Mesodermal cell (in vitro differentiated cells): ENCODE measurements around the gene PSTPIP1.

Source experiments
- H3K27ac ChIP-seq: 2 replicates; pipeline ENCODE4 v1.7.0; 2013; ENCODE audit warnings: mild to moderate bottlenecking, low read depth, low read length, moderate library complexity; ENCODE audit not compliant: severe bottlenecking
- H3K36me3 ChIP-seq: 2 replicates; pipeline ENCODE4 v1.7.1; 2013; ENCODE audit warnings: mild to moderate bottlenecking, low read length, moderate library complexity; ENCODE audit not compliant: control insufficient read depth, insufficient read depth
- H3K4me1 ChIP-seq: one replicate; pipeline ENCODE4 v1.7.1; 2013; ENCODE audit warnings: mild to moderate bottlenecking, low read length; ENCODE audit not compliant: insufficient read depth, control insufficient read depth, poor library complexity, severe bottlenecking
- H3K4me3 ChIP-seq: 2 replicates; pipeline ENCODE4 v1.7.0; 2013; ENCODE audit warnings: low read length, control low read depth, mild to moderate bottlenecking; ENCODE audit not compliant: insufficient read depth, poor library complexity, severe bottlenecking; ENCODE audit errors: extremely low read depth
- H3K9me3 ChIP-seq: 2 replicates; pipeline ENCODE4 v1.7.1; 2013; ENCODE audit warnings: mild to moderate bottlenecking, low read length, moderate library complexity; ENCODE audit not compliant: control insufficient read depth
- WGBS, 2 experiments: methylation state at CpG; one replicate each; pipeline ENCODE4 v1.1.5; 2013; ENCODE audit warnings: missing lambda C conversion rate in 2 of 2; ENCODE audit not compliant: insufficient coverage in 2 of 2; 5-methylcytosine and 5-hydroxymethylcytosine counted together

Gene PSTPIP1

DNA sequence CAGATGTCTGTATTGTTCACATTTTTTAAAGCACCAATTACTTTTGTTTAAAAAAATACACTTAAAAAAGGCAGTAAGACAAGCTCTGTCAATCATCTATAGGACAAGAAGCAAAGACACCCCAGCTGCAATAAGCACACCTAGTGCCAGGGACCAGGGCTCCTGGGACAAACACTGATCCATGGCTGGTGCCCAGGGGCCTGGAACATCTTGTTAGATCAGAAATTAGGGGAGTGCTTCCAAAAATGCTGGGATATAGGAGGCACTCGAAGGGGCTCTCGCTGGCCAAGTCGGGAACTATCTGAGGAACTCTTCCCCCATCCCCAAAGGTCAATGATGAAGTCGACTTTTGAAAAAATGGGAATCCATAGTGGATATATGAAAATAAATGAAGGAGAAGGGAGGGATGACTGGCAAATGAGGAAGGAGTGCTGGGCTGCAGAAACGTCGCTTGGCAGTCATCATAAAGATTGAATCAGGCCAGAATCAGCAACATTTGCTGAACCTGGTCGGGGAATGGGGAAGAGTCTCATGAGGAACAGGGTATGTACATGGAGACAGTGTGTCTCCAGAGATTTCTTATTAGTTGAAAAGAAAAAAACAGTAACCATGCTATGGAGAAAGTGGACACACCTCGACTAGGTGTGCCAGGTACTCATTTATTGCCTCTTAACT is 47.5 kb downstream of the PSTPIP1 start:
- H3K4me3 ChIP-seq = no peak overlapping the region
- H3K27ac ChIP-seq = no peak overlapping the region
- H3K4me1 ChIP-seq = no peaks in the 10 kb centered on the region
- H3K9me3 ChIP-seq = no peaks in the 10 kb centered on the region
- peaks cover 50% of the 10 kb centered on the region for H3K36me3 ChIP-seq
- 93 to 94% methylated on average over 5 of the region's 8 CpGs for WGBS, 2 experiments

DNA sequence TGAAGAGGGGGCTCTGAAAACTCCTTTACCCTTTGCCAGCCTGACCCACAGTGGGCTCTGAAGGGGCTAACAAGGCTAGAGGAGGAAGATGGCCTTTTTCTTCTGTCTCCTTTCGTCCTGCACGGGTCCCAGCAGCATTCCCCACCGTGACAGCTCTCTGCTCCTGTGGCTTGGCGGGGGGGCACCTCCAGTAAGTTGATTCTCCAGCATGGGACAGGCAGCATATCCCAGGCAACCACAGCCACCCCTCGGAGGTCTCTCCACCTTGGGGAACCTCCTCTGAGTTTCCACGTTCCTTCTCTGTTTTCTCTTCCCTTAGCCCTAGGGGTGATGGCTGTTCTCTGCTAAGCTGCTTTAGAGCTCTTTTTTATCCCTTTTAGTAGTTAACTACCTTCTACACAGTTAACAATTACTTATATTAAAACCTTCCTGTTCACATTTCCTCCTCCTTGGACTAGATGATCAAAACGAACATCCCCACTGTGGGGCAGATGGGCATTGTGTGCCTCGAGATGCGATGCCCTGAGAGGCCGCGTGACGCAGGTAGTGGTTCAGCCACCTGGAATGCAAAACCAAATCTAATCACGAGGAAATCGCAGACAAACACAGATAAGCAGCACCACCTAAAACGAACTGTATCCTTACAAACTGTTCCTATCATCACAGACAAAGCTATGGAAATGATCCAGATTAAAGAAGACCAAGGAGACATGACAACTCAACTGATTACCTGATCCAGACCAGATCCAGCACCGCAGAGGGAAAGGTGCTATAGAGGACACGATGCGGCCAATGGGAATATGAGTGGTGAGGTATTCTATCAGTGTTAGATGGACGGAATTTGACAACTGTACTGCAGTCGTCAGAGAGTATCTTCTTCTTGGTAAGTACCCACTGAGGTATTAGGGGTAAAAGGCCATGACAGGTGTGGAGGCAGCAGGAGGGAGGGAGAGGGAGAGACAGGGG is 48.3 kb downstream of the PSTPIP1 start:
- Histone ChIP-seq H3K9me3 (no peaks in the 10 kb centered on the region), H3K27ac (no peak overlapping the region), H3K4me1 (no peaks in the 10 kb centered on the region), H3K36me3 (peaks cover 56% of the 10 kb centered on the region), H3K4me3 (no peak overlapping the region)
- 89% methylated on average over 15 to 18 of the region's 20 CpGs for WGBS, 2 experiments

DNA sequence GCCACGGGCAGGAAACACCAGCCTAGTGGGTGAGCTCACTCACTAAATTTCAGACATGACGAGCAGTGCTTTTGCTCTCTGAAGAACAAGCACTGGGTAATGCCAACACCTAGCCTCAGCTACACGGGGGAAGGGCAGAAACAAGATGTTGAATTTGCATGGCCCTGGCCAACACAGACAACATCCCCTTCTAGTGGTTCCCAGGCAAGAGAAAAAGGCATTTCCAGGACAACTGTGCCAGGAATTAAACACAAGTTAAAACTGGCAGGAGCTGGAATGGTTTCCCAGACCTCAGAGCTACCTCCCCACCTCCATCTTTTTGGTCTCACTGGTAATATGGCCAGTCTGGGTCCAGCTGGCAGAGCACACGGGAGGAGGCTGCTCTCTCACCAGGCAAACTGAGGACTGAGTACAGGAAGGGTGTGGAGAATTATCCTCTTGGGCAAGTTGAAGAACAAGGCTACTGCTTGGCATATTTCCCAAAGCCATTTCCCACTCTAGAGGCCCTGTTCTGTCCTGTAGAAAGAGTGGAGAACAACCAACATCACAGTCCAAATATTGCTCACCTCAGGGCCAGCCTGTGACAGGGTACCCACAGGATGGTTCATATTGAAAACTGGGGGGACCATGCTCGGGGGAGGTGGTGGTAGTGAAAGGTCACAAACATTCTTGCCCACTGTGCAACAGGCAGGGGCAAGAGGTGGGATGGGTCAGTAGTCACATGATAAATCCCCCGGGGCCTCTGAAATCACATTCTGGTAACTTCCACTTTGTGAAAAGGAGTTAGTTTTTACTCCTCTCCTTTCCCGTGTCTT is 49.5 kb downstream of the PSTPIP1 start:
- Histone ChIP-seq H3K4me1 (no peaks in the 10 kb centered on the region), H3K27ac (no peak overlapping the region), H3K9me3 (no peaks in the 10 kb centered on the region), H3K4me3 (no peak overlapping the region), H3K36me3 (peaks cover 62% of the 10 kb centered on the region)
- WGBS, 2 experiments = 90 to 96% methylated on average over 6 of the region's 7 CpGs

DNA sequence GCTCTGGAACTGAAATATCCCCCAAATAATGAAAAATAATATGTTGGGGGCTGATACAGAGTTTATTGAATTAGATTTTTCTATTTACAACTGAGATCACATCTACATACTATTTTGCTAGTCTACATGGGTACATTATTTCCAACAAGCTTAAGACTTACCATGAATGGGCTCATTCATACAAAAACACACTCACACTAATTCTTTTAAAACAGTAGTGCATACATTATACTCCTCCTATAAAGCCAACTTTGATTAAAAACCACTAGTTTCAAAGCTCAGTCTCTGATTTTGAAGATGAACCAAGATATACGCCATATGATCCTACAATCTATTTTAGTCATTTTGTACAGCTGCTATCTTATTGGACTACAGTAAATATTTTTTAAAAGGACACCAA is 51.1 kb downstream of the PSTPIP1 start:
- Histone ChIP-seq H3K36me3 (peaks cover 72% of the 10 kb centered on the region), H3K4me3 (no peak overlapping the region), H3K4me1 (no peaks in the 10 kb centered on the region), H3K9me3 (no peaks in the 10 kb centered on the region), H3K27ac (no peak overlapping the region)
- 80% methylated on average over 1 of the region's 1 CpG; no CpG with 5 or more reads in 1 of the 2 experiments for WGBS, 2 experiments

DNA sequence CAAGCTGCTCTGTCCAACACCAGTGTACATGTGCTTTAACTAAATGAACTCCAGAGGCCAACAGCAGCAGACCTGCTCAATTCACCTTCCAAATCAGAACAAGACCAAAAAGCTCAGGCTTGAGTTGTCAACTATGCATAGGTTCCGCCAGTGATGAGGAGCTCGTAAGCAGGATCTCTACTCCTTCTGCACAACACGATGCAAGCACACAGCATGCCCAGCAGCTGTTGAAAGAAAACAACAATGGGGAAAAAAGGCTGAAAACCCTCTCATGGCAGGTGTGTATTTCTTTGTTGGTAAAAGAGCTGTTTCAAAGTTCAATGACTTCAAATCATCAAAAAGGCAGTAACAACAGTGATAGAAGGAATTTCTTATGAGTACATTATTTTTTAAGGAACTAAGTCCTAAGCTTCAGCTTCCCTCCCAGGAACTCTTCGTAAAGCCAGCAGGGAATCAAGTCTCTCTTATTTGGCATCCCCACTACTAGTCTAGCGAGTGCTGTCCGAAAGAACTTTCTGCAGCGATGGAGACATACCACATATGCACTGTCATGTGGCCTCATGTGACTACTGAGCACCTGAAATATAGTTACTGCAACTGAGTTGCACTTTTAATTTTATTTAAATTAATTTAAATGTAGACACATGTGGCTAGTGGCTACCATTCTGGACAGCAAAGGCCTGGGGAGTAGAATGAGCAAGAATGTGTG is 51.9 kb downstream of the PSTPIP1 start:
- Histone ChIP-seq H3K4me3 (no peak overlapping the region), H3K9me3 (no peaks in the 10 kb centered on the region), H3K36me3 (peaks cover 77% of the 10 kb centered on the region), H3K4me1 (no peaks in the 10 kb centered on the region), H3K27ac (no peak overlapping the region)
- 98 to 100% methylated on average over 4 to 5 of the region's 7 CpGs for WGBS, 2 experiments

DNA sequence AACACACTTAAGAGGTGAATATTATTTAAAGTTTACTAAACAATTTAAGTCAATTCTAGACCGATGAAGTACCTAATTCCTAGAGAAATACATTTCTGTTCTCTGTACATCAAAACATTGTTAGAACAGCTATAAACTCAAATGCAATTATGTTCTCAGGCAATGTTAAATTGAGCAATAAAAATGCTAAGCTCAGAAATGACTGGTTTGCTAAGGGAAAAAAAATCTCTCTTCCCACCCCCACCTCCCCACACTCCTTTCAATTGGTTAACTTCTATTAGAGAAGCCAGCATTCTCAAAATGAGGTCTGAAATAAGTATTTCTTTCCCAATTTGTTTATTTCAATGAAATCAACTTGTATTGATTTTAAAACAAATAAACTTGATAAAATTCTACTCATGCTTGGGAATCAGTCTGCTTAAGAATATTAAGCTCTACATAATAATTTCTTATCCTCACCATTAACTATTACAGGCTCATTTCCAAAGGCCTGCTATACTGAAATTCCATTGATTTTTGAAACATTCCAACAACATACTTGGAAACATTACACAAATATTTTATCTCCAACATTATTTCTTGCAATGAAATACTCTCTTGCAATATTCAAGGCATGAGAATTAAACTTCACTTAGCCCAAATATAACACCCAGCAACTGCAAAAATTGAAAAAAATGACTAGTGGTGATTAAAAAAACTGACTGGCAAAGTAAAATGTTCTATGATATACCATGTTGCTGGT is 53.4 kb downstream of the PSTPIP1 start:
- Histone ChIP-seq H3K4me3 (no peak overlapping the region), H3K4me1 (no peaks in the 10 kb centered on the region), H3K9me3 (no peaks in the 10 kb centered on the region), H3K36me3 (peaks cover 80% of the 10 kb centered on the region), H3K27ac (no peak overlapping the region)
- no CpG with 5 or more reads among the region's 1 CpG for WGBS, 2 experiments

DNA sequence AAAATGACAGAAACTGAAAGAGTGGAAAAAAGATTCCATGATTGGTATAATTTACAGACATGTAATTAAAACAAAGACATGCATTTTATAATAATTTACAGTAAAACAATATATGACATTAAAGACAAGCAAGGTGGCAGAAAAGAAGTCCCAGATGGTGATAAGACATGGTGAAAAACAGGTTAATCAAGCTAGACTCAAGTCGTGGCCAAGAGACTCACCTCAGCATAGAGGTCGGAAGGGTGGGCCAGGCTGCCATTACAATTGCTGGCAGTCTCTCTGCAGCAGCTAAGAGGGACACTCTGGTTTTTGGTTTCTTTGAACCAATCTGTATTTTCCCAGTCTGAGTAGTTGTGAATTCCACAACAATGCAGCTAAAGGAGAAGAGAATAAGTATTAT is 57.6 kb downstream of the PSTPIP1 start:
- H3K9me3 ChIP-seq = no peaks in the 10 kb centered on the region
- 100% methylated on average over 2 of the region's 2 CpGs for WGBS, 2 experiments
- H3K4me1 ChIP-seq = no peaks in the 10 kb centered on the region
- no peak overlapping the region for H3K4me3 ChIP-seq
- peaks cover 68% of the 10 kb centered on the region for H3K36me3 ChIP-seq
- H3K27ac ChIP-seq = no peak overlapping the region

DNA sequence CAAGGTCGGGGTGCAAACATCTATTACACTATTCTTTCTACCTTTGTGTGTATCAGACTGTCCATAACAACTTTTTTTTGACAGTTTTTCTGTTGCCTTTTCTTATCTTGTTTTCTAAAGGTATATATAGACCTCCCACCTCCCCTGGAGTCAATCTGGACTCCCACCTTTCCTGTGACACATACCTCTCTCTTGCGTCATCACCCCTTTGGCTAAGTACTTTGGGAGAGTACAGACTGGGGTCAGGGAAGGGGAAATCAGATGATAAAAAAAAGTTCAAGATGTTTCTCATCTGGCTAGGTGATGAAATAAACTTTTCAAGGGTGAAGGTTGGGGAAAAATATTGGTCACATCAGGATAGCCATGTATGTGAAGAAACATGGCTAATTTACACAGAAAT is 58.8 kb downstream of the PSTPIP1 start:
- no peak overlapping the region for H3K27ac ChIP-seq
- WGBS, 2 experiments = 100% methylated on average over 1 of the region's 2 CpGs; no CpG with 5 or more reads in 1 of the 2 experiments
- H3K36me3 ChIP-seq = peaks cover 60% of the 10 kb centered on the region
- no peaks in the 10 kb centered on the region for H3K9me3 ChIP-seq
- no peak overlapping the region for H3K4me3 ChIP-seq
- H3K4me1 ChIP-seq = no peaks in the 10 kb centered on the region

DNA sequence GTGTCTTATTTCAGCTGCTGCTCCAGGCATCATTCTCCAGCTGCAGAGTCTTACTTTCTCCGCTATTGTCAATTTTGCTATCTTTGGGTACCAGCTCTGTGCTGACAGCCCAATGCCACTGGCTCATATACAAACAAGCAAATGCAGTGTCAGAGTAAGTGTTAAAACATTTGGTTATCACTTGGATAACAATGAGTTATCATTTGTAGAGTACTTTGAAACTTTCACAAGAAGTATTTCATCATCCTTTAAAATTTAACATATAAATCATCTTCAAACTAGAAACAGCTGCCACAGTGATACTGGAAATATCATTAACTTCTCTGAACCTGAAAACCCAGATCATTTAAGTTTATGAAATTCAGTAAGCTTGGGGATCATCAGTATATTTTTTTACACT is 62.1 kb downstream of the PSTPIP1 start:
- peaks cover 35% of the 10 kb centered on the region for H3K36me3 ChIP-seq
- no peak overlapping the region for H3K4me3 ChIP-seq
- 100% methylated on average over 1 of the region's 1 CpG; no CpG with 5 or more reads in 1 of the 2 experiments for WGBS, 2 experiments
- H3K4me1 ChIP-seq = no peaks in the 10 kb centered on the region
- H3K9me3 ChIP-seq = no peaks in the 10 kb centered on the region
- no peak overlapping the region for H3K27ac ChIP-seq
